Measurements from ENCODE around the gene VANGL2.

- TF ChIP-seq POLR2AphosphoS5 (IDR thresholded peaks at IDR 0.05) (no peak), POLR2A (IDR thresholded peaks at IDR 0.05) (no peak)
- TF ChIP-seq, protein P1, sequence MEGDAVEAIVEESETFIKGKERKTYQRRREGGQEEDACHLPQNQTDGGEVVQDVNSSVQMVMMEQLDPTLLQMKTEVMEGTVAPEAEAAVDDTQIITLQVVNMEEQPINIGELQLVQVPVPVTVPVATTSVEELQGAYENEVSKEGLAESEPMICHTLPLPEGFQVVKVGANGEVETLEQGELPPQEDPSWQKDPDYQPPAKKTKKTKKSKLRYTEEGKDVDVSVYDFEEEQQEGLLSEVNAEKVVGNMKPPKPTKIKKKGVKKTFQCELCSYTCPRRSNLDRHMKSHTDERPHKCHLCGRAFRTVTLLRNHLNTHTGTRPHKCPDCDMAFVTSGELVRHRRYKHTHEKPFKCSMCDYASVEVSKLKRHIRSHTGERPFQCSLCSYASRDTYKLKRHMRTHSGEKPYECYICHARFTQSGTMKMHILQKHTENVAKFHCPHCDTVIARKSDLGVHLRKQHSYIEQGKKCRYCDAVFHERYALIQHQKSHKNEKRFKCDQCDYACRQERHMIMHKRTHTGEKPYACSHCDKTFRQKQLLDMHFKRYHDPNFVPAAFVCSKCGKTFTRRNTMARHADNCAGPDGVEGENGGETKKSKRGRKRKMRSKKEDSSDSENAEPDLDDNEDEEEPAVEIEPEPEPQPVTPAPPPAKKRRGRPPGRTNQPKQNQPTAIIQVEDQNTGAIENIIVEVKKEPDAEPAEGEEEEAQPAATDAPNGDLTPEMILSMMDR (IDR thresholded peaks at IDR 0.05) = no peak
Observed at GRCh38 chr1:160471253-160471652, 70.9 kb downstream of the VANGL2 start.
